OCI-LY7 (cell line): ENCODE data around the gene ADGRF3. TPM values are rescaled to one million over a fixed set of nuclear protein-coding genes. Genes with fewer than 3 reads are reported as not detected.

Experiments used
- total RNA-seq, 2 experiments: library from RNA; depleted of rRNA in 1 of 2; stranded (reverse); fragments of >200 nt in 1 of 2; shearing (Covaris generic) in 1 of 2; gene quantifications; 2 replicates each; pipeline ENCODE4 v1.2.3, GENCODE V29; 2014 to 2022

The ADGRF3 gene
- total RNA-seq, 2 experiments from 2014 or later = 3.8 to 4.7 TPM

Other genes starting within 250 kb of the ADGRF3 start
- not detected in 2 replicates for gene GAREM2, start 173.7 kb downstream of the ADGRF3 start, total RNA-seq (2014; rRNA removed; shearing (Covaris generic))
- 0.11 TPM in 1 of 2 replicates, not detected in the other for gene GAREM2, start 173.7 kb downstream of the ADGRF3 start, total RNA-seq (2022)
- gene HADHA, start 102.2 kb downstream of the ADGRF3 start, total RNA-seq (2014; rRNA removed; shearing (Covaris generic)) = 126 and 131 TPM in 2 replicates
- gene HADHA, start 102.2 kb downstream of the ADGRF3 start, total RNA-seq (2022) = 150 and 157 TPM in 2 replicates
- gene HADHB, start 101.8 kb downstream of the ADGRF3 start, total RNA-seq (2014; rRNA removed; shearing (Covaris generic)) = 35.5 and 46.7 TPM in 2 replicates
- gene HADHB, start 101.8 kb downstream of the ADGRF3 start, total RNA-seq (2022) = 55.7 and 58.1 TPM in 2 replicates
- gene SELENOI, start 646 bp downstream of the ADGRF3 start, total RNA-seq (2014; rRNA removed; shearing (Covaris generic)) = 29.0 TPM in 2 replicates
- 44.8 and 53.1 TPM in 2 replicates for gene SELENOI, start 646 bp downstream of the ADGRF3 start, total RNA-seq (2022)
- not detected in 2 replicates for gene DRC1, start 55.1 kb upstream of the ADGRF3 start, total RNA-seq (2014; rRNA removed; shearing (Covaris generic))
- gene DRC1, start 55.1 kb upstream of the ADGRF3 start, total RNA-seq (2022) = not detected in 2 replicates
- not detected in 2 replicates for gene OTOF, start 131.3 kb upstream of the ADGRF3 start, total RNA-seq (2014; rRNA removed; shearing (Covaris generic))
- gene OTOF, start 131.3 kb upstream of the ADGRF3 start, total RNA-seq (2022) = not detected in 2 replicates